Measurements from ENCODE around the gene CYP2C8.
"Not testable (repeated sequence)": the region's sequence is repeated elsewhere in the genome, so short reads cannot be mapped to it uniquely, and the experiment has no call there.

CYP2C8 gene

GRCh38 chr10:95069286-95069685 lies at the start of gene CYP2C8:
TSS of gene CYP2C8 (minus strand) at chr10:95069497. CDS start at chr10:95069402, 95 bp downstream.
- no peak for DNase-seq (ENCODE audit: low spot score)

- DNase-seq (ENCODE audit: low spot score), result no peak
Observed at GRCh38 chr10:95116869-95117269, 47.6 kb upstream of the CYP2C8 start.

GRCh38 chr10:95110823-95111222 lies 41.5 kb upstream of the CYP2C8 start:
- not testable (repeated sequence) for DNase-seq (ENCODE audit: low spot score)

- DNase-seq (ENCODE audit: low spot score), result no peak
Observed at GRCh38 chr10:95097805-95098204, 28.5 kb upstream of the CYP2C8 start.

- no peak for DNase-seq (ENCODE audit: low spot score)
Observed at GRCh38 chr10:95096143-95096542, 26.8 kb upstream of the CYP2C8 start.

- not testable (repeated sequence) for DNase-seq (ENCODE audit: low spot score)
Observed at GRCh38 chr10:95079626-95080025, 10.3 kb upstream of the CYP2C8 start.

- DNase-seq (ENCODE audit: low spot score), result no peak
Observed at GRCh38 chr10:95077556-95077955, 8.3 kb upstream of the CYP2C8 start.

GRCh38 chr10:95071107-95071660 lies 1.9 kb upstream of the CYP2C8 start:
- no peak for DNase-seq (ENCODE audit: low spot score)

GRCh38 chr10:95064125-95064524 lies 5.2 kb downstream of the CYP2C8 start:
- DNase-seq (ENCODE audit: low spot score), result not testable (repeated sequence)

- no peak for DNase-seq (ENCODE audit: low spot score)
Observed at GRCh38 chr10:95056744-95057363, 12.4 kb downstream of the CYP2C8 start.

- no peak for DNase-seq (ENCODE audit: low spot score)
Observed at GRCh38 chr10:95049919-95050318, 19.4 kb downstream of the CYP2C8 start.

GRCh38 chr10:95048206-95048605 lies 21.1 kb downstream of the CYP2C8 start:
- DNase-seq (ENCODE audit: low spot score), result no peak

GRCh38 chr10:95039281-95039680 lies 30.0 kb downstream of the CYP2C8 start:
- DNase-seq (ENCODE audit: low spot score), result no peak

GRCh38 chr10:95035332-95036295 lies 33.7 kb downstream of the CYP2C8 start:
- no peak for DNase-seq (ENCODE audit: low spot score)

GRCh38 chr10:95034401-95034800 lies 34.9 kb downstream of the CYP2C8 start:
- DNase-seq (ENCODE audit: low spot score), result no peak

- DNase-seq (ENCODE audit: low spot score), result no peak
Observed at GRCh38 chr10:95031656-95032055, 37.6 kb downstream of the CYP2C8 start.

GRCh38 chr10:95026461-95026860 lies 42.8 kb downstream of the CYP2C8 start:
- no peak for DNase-seq (ENCODE audit: low spot score)

GRCh38 chr10:94997741-94998174 lies 71.5 kb downstream of the CYP2C8 start:
- DNase-seq (ENCODE audit: low spot score), result no peak

- DNase-seq (ENCODE audit: low spot score), result no peak
Observed at GRCh38 chr10:94992811-94993210, 76.5 kb downstream of the CYP2C8 start.

GRCh38 chr10:94991243-94991888 lies 77.9 kb downstream of the CYP2C8 start:
- DNase-seq (ENCODE audit: low spot score), result no peak

GRCh38 chr10:94989192-94989591 lies 80.1 kb downstream of the CYP2C8 start:
- DNase-seq (ENCODE audit: low spot score), result no peak

All from NAMALWA (cell line).